Activated T-helper 2 cell treated with anti-CD3 and anti-CD28 coated beads, Interferon-gamma antibody, Interleukin-2, Interleukin-4, amounts not matched to agents 10 μg/mL and 5 μg/mL and 100 μg/mL, durations not matched to agents 14 hours and 24 hours and 36 hours (primary cell): ENCODE data around the gene PTGR3. TPM values are rescaled to one million over a fixed set of nuclear protein-coding genes. Genes with fewer than 3 reads are reported as not detected.

ENCODE experiments used
- DNase-seq: peaks from one replicate; pipeline ENCODE4 v3.0.0; 2021; ENCODE audit warnings: low spot score
- H3K27ac Mint-ChIP-seq: one replicate; pipeline ENCODE4 v1.8.0; 2021; ENCODE audit warnings: mixed read lengths
- H3K27me3 Mint-ChIP-seq: one replicate; pipeline ENCODE4 v1.8.0; 2021; ENCODE audit warnings: low read depth, mixed read lengths
- H3K36me3 Mint-ChIP-seq: one replicate; pipeline ENCODE4 v1.8.0; 2021; ENCODE audit warnings: low read depth, mixed read lengths
- H3K4me1 Mint-ChIP-seq: one replicate; pipeline ENCODE4 v1.8.0; 2021; ENCODE audit warnings: low read depth, mixed read lengths
- H3K4me3 Mint-ChIP-seq: one replicate; pipeline ENCODE4 v1.8.0; 2021; ENCODE audit warnings: low read depth, mild to moderate bottlenecking, moderate library complexity, mixed read lengths
- H3K9me3 Mint-ChIP-seq: one replicate; pipeline ENCODE4 v1.8.0; 2021; ENCODE audit warnings: mixed read lengths
- intact Hi-C: fragments of 100-400 bp; cut with micrococcal nuclease; formaldehyde crosslinking; loops from one replicate; pipeline ENCODE4 v1.15.1; 2023
- total RNA-seq: library from RNA; stranded (reverse); gene quantifications from 2 replicates; pipeline ENCODE4 v1.2.3, GENCODE V29; 2022

The PTGR3 gene, protein sequence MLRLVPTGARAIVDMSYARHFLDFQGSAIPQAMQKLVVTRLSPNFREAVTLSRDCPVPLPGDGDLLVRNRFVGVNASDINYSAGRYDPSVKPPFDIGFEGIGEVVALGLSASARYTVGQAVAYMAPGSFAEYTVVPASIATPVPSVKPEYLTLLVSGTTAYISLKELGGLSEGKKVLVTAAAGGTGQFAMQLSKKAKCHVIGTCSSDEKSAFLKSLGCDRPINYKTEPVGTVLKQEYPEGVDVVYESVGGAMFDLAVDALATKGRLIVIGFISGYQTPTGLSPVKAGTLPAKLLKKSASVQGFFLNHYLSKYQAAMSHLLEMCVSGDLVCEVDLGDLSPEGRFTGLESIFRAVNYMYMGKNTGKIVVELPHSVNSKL
- 26.0 and 28.6 TPM in 2 replicates for total RNA-seq

DNA sequence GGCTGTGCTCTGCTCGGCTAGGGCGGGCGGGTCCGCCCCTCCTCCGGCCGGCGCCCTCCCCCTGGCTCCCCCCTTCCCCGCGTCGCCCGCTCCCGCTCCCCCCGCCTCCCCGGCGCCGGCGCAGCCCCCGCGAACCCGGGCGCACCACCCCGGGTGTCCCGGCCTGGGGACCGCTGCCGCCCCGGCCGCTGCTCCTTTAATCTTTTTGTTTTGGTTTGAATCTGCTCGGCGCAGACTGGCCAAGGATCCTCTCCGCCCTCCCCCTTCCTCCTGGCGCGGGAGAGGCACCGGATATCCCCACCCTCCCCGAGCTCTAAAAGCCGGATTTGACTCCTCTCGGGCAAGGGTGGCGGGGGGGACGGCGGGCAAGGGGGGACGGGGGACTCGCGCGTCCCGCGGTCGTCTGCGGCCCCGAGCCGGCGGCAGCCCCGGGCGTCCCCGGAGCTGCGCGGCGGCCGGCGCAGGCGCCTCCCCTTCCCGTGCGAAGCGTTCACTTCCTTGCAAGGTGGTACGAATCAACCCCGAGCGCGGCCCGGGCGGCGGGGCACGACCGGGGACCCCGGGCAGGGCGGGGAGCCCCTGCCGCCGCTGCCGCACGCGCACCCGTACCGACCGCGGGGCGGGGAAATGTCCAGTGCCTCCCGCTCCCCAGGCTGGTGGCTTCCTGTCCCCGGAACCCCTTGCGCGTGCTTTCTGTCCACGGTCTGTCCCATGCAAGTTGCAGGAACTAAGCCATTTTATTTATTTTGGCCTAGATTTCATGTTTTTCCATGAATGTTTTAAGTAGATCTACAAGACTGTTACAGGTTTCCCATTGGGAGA, at the start of gene PTGR3:
Gene PTGR3 (minus strand): TSS at position 11 of the 822 bp plus-strand sequence. CDS start 81 bp downstream, outside the sequence.
- Mint-ChIP-seq H3K4me1 (peaks cover 48% of the 10 kb centered on the region), H3K27ac (peak within 1 kb of the TSS; percentile 96), H3K9me3 (no peaks in the 10 kb centered on the region), H3K27me3 (peaks cover 29% of the 10 kb centered on the region), H3K4me3 (peak within 1 kb of the TSS; percentile 96), H3K36me3 (peaks cover 29% of the 10 kb centered on the region)
- peak; percentile 81 for DNase-seq
- intact Hi-C loops = loop anchor here (2.0 to 10.0 kb wide), 3 partner anchors 37 to 215 kb away; no protein-coding TSS in a partner anchor

DNA sequence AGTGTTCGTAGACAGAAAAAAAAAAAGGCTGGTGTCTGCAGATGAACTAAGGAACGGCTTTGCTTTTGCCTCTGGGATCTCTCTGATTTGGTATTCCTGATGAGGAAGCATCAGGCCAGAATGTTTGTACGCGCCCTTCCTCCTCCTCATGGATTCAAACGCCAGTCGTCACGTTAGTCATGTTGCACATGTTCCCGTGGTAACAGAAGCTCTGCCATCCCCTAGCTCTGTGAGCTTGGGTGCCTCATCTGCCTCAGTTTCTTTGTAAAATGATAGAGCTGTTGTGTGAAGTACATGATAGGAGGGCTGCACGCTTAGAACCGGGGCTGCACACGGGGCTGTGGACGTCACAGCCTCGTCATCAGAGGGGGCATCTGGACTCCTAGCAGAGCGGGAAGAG, 48.7 kb upstream of the PTGR3 start:
- H3K27me3 Mint-ChIP-seq = no peaks in the 10 kb centered on the region
- no peak overlapping the region for H3K4me3 Mint-ChIP-seq
- H3K27ac Mint-ChIP-seq = no peak overlapping the region
- H3K36me3 Mint-ChIP-seq = no peaks in the 10 kb centered on the region
- no peaks in the 10 kb centered on the region for H3K9me3 Mint-ChIP-seq
- H3K4me1 Mint-ChIP-seq = peaks cover 15% of the 10 kb centered on the region
- intact Hi-C loops = no loop called here
- no peak for DNase-seq

DNA sequence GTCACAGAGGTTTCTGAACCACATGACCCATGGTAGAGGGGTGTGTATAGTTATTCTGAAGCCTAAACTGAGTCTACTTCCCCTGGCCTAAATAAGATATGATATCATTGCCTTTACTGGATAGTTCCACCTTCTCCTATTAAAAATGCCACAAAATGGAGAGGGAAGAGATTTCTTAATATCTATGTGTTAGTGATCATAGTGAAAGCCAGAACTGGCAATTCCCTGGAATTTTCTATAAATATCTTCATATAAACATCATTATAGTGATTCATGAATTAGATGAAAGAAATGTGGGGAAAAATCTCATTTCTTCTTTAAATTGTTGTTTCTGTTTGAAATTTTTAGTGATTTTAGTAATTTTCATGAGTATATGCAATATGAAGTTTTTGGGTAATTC, 47.4 kb upstream of the PTGR3 start:
- no peak for DNase-seq
- intact Hi-C loops = no loop called here
- no peak overlapping the region for H3K4me3 Mint-ChIP-seq
- H3K27ac Mint-ChIP-seq = no peak overlapping the region
- H3K27me3 Mint-ChIP-seq = no peaks in the 10 kb centered on the region
- H3K4me1 Mint-ChIP-seq = peaks cover 7% of the 10 kb centered on the region
- H3K36me3 Mint-ChIP-seq = no peaks in the 10 kb centered on the region
- no peaks in the 10 kb centered on the region for H3K9me3 Mint-ChIP-seq

DNA sequence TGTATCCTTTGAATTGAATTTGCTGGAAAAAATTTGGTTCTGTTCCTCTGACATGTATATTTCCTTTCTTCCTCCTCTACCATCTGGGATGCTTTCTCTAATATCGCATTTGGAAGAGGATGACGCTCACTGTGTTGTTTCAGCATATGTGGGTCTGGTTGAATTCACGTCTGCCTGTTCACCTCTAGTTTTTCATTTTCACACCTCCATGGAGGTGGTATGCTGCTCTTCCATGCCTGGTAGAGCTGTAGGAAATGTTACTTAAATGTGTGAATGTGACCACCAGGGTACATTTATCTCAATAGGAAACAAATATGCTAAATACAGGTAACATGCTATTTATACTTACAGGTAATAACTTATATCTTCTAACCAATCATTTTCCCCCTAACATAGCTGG, 46.2 kb upstream of the PTGR3 start:
- Mint-ChIP-seq H3K9me3 (no peaks in the 10 kb centered on the region), H3K4me1 (peaks cover 1% of the 10 kb centered on the region), H3K36me3 (no peaks in the 10 kb centered on the region), H3K27me3 (no peaks in the 10 kb centered on the region), H3K4me3 (no peak overlapping the region), H3K27ac (no peak overlapping the region)
- no peak for DNase-seq
- intact Hi-C loops = no loop called here

DNA sequence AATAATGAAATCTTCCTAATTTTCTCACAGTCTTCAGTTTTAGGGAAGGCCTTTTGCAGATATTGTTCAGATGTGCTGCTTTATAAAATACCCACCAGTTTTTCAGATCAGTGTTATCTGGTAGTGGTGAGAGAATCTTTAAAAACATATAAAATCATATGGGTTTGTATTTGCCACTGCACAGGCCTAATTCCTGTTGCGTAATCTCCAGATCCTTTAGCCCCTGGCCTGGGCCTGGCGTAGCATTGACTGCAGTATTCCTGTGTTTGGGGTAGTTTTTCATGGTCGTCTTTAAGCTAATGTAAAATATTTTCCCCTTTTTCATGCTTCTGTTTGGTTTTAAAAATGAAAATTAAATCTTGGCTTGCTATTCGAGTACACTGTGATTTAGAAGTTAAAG, 44.8 kb upstream of the PTGR3 start:
- peaks cover 5% of the 10 kb centered on the region for H3K4me1 Mint-ChIP-seq

DNA sequence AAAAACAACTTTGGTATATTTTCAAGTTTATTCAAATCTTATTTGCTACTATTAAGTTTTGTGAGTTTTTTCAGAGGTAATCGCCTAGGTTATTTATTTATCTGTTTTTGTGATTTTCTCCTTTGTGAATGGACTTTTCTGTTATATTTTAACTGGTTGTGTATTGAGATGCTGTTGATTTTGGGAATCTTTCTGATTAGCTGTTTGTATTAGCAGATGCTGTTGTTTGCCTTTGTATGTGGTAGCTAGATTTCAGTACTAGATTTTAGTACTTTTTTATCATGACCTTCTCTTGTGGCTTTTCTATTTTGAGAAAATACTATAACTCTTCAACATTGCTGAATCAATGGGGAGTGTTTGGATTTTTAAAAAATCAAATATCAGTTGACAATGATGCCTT, 44.1 kb upstream of the PTGR3 start:
- intact Hi-C loops = no loop called here
- H3K4me1 Mint-ChIP-seq = peaks cover 11% of the 10 kb centered on the region
- no peak for DNase-seq
- H3K4me3 Mint-ChIP-seq = no peak overlapping the region
- H3K27ac Mint-ChIP-seq = no peak overlapping the region
- H3K36me3 Mint-ChIP-seq = no peaks in the 10 kb centered on the region
- no peaks in the 10 kb centered on the region for H3K9me3 Mint-ChIP-seq
- H3K27me3 Mint-ChIP-seq = no peaks in the 10 kb centered on the region

More for the DNA sequence above, 44.8 kb upstream of the PTGR3 start:
- no peaks in the 10 kb centered on the region for H3K9me3 Mint-ChIP-seq
- H3K36me3 Mint-ChIP-seq = no peaks in the 10 kb centered on the region
- H3K4me3 Mint-ChIP-seq = no peak overlapping the region
- H3K27ac Mint-ChIP-seq = no peak overlapping the region
- intact Hi-C loops = no loop called here
- no peaks in the 10 kb centered on the region for H3K27me3 Mint-ChIP-seq
- no peak for DNase-seq

DNA sequence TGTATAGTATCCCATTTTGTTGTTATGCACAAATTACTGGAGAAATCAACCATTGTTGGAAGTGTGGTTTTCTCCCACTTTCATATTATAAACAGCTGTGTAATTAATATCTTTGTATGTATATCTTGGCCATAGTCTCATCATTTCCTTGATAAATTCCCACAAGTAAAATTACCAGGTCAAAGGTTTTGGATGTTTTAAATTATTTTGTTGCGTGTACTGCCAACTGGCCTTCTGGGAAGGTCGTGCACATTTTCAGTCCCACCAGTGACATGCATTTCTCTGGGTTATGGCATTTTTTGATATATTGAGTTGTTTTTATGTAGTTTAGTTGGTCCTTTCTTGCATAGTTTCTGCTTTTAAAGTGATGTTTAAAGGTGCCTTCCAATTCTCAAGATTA, 43.2 kb upstream of the PTGR3 start:
- peaks cover 20% of the 10 kb centered on the region for H3K4me1 Mint-ChIP-seq
- no peaks in the 10 kb centered on the region for H3K9me3 Mint-ChIP-seq
- no peaks in the 10 kb centered on the region for H3K27me3 Mint-ChIP-seq
- H3K27ac Mint-ChIP-seq = no peak overlapping the region
- DNase-seq = no peak
- no peak overlapping the region for H3K4me3 Mint-ChIP-seq
- no peaks in the 10 kb centered on the region for H3K36me3 Mint-ChIP-seq
- intact Hi-C loops = no loop called here

DNA sequence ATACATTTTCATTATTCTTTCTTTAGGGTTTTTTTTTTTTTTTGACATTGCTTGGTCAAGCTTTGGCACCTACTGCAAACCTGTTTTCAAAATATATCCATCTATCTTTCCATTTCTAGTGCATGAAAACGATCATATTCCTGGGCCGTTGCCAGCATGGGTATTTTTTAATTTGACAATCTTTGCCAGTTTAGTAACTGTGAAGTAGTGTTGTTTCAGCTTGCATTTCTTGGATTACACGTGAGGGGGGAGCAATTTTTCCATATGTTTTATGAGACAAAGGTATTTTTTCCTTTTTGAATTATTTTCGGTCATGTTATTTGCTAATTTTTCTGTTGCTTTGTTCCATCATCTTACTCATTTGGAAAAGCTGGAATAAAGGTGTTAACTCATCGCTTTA, 42.5 kb upstream of the PTGR3 start:
- Mint-ChIP-seq H3K9me3 (no peaks in the 10 kb centered on the region), H3K4me1 (peaks cover 26% of the 10 kb centered on the region), H3K27me3 (no peaks in the 10 kb centered on the region), H3K36me3 (no peaks in the 10 kb centered on the region), H3K4me3 (no peak overlapping the region), H3K27ac (no peak overlapping the region)
- intact Hi-C loops = no loop called here
- DNase-seq = no peak

DNA sequence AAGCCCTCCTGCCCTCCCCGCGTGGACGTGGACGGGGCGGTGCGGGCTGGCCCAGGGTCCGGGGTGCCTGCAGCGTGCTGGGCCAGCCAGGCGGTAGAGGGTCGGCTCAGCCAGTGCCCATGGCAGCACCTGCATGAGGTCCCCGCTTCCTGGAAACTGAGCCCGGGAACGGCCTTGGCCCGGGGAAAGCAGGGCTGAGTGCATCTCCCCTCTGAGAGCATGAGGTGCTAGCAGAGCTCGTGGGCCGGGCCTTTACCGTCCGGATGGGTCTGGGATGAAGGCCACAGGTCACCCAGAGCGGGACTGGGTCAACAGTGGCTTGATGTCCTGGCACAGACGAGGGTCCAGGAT, 41.5 kb upstream of the PTGR3 start:
- peaks cover 35% of the 10 kb centered on the region for H3K4me1 Mint-ChIP-seq
- no peaks in the 10 kb centered on the region for H3K27me3 Mint-ChIP-seq
- intact Hi-C loops = no loop called here
- DNase-seq = no peak
- H3K4me3 Mint-ChIP-seq = no peak overlapping the region
- no peak overlapping the region for H3K27ac Mint-ChIP-seq
- H3K36me3 Mint-ChIP-seq = no peaks in the 10 kb centered on the region
- H3K9me3 Mint-ChIP-seq = no peaks in the 10 kb centered on the region

DNA sequence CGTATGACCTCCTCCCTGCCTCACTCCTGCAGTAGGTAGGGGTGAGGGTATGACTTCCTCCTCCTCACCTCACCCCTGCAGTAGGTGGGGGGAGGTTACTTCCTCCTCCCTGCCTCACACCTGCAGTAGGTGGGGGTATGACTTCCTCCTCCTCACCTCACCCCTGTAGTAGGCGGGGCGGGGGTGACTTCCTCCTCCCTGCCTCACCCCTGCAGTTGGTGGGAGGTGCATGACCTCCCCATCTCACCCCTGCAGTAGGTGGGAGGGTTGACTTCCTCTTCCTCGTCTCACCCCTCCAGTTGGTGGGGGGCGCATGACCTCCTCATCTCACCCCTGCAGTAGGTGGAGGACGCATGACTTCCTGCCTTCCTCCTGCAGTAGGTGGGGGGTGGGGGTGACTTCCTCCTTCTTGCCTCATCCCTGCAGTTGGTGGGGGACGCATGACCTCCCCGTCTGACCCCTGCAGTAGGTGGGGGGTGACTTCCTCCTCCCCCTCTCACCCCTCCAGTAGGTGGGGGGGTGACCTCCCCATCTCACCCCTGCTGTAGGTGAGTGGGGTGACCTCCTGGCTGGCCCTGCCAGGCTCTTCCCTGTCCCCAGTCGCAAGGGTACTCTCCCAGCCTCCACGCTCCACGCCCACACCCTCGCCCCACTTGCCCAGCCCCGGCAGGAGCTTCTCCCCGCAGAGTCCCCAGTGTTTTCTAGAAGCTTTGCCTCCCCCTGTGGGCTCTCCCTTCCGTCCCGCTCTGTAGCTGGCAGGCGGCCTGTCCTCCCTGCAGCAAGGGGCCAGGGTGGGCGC, 40.9 kb upstream of the PTGR3 start:
- H3K36me3 Mint-ChIP-seq = no peaks in the 10 kb centered on the region
- intact Hi-C loops = no loop called here
- DNase-seq = no peak
- no peak overlapping the region for H3K4me3 Mint-ChIP-seq
- no peaks in the 10 kb centered on the region for H3K27me3 Mint-ChIP-seq
- H3K27ac Mint-ChIP-seq = no peak overlapping the region
- H3K9me3 Mint-ChIP-seq = no peaks in the 10 kb centered on the region
- H3K4me1 Mint-ChIP-seq = peaks cover 36% of the 10 kb centered on the region

DNA sequence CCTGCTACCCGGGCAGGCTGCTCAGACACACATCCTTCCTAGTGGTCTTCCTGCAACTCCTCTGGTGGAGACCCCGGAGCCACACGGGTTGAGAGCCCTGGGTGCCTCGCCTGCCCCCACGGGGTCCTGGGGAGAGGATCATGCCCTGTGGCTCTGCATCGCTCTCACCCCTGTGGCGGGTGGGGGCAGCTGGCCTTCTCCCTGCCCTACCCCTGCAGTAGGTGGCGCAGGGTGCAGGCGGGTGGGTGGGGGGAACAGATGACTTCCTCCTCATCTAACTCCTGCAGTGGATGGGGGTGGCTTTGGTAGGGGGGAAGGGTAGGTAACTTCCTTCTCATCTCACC, 40.2 kb upstream of the PTGR3 start:
- H3K27ac Mint-ChIP-seq = no peak overlapping the region

DNA sequence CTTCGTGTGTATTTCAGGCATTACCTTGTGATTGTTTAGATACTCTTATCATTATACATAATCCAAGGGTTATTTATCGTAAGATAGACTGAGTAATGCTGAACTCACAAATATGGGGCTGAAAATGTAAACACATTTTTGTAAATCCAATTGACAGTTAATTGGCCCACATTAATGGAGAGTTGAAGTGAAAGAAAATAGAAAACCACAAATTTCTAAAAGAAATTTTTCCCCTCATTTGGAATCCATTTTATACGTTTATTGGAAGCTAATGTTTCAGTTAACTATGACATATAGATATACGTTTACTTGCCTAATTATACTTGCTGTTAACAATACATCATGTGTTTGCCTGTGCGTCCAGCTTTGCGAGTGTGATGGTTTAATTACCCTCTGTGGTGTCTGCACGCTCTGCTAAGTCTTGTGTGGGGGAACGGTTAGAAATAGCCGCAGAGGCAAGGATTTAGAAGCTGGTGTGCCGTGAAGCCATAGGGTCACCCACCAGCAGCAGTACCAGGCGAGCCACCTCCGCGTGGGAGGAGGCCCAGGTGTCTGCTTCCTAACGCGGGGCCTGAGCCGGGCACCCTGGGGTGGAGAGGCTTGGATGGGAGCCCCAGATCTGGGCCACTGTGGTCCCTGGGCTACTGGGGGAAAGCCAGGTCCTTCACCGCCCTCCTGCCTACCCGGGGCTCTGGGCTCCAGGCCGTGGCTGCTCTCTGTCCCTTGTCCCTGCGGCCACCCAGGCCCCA, 39.7 kb upstream of the PTGR3 start:
- H3K27me3 Mint-ChIP-seq = no peaks in the 10 kb centered on the region
- no peaks in the 10 kb centered on the region for H3K9me3 Mint-ChIP-seq
- intact Hi-C loops = no loop called here
- H3K27ac Mint-ChIP-seq = no peak overlapping the region
- DNase-seq = no peak
- H3K36me3 Mint-ChIP-seq = no peaks in the 10 kb centered on the region
- peak overlapping the region; percentile 79 for H3K4me3 Mint-ChIP-seq
- peaks cover 35% of the 10 kb centered on the region for H3K4me1 Mint-ChIP-seq

More for the DNA sequence above, 40.2 kb upstream of the PTGR3 start:
- intact Hi-C loops = no loop called here
- Mint-ChIP-seq H3K36me3 (no peaks in the 10 kb centered on the region), H3K9me3 (no peaks in the 10 kb centered on the region), H3K27me3 (no peaks in the 10 kb centered on the region), H3K4me1 (peaks cover 35% of the 10 kb centered on the region), H3K4me3 (no peak overlapping the region)
- DNase-seq = no peak
